NCI-H524 treated with DMSO at 0.1 percent for 48 hours (cell line): ENCODE results near the gene NRK.
"Not testable (repeated sequence)": the region's sequence is repeated elsewhere in the genome, so short reads cannot be mapped to it uniquely, and the experiment has no call there.

Source experiments
- DNase-seq: peaks from one replicate; lab custom pipeline; 2025; lab: John Stamatoyannopoulos, UW

Gene NRK

DNA sequence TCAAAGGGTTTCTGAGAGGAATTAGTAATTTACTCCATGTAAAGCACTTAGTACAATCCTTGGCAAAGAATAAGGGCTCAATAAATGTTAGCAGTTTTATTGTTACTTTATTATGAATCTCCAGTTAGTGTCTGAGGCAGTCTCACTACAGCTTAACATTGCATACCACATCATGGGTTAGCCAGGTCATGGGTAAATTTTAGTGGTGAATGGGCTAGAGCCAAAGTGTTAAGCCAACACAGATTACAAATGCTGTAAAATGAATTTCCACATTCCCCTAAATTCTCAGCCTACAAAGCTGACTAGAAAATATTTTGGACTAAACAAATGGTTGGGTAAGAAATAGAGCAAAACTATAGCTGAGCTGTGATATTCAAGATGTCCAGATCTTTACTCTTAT lies 72.4 kb downstream of the NRK start:
- no peak for DNase-seq

DNA sequence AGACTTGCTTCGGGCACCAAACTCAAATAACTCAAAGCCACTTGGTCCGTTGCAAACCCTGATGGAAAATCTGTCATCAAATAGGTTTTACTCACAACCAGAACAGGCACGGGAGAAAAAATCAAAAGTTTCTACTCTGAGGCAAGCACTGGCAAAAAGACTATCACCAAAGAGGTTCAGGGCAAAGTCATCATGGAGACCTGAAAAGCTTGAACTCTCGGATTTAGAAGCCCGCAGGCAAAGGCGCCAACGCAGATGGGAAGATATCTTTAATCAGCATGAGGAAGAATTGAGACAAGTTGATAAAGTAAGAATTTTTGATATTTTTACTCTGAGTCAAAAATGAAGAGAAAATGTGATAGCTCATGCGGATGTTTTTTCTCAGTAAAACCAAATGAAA lies 87.2 kb downstream of the NRK start:
- no peak for DNase-seq

DNA sequence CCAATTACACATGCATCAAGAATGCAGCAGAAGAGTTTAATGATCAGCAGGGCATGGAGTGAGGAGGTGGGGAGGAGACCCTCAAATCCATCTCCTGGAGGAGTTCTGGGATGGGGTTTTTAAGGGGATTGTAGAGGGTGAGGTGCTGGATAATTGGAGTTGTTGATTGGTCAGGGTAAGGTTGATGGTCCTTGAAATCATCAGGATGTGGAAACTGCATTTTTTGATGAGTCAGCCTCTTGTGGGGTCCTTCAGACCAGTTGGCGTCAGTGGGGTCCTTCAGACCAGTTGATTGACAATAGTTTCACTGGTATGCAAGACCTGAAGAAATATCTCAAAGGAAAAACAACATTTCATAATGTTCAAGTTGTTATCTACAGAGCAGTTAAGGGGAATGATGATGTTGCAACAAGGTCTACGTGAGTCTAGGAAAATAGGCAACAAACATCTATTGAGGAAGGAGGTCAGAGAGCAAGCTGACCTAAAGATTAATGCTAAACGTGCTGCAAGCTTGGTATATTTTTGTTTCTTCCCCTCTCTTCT lies 88.3 kb downstream of the NRK start:
- DNase-seq = no peak

DNA sequence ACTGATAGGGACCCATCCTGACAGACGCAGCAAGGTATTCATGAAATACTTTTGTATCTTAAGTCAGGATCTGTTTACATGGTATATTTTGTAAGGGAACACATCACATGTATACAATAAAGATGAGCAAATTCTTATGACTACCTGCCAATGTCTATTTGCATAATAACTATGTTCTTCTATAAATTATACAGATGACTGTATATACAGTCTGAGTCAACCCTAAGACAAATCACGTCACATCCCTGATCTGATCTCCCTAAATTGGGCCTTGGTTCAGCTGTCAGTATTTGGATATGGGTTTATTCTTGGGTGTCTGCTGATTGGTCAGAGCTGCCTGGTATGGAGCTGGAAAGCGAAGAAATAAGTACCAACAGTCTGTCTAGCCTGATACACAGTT lies 122.9 kb downstream of the NRK start:
- no peak for DNase-seq

DNA sequence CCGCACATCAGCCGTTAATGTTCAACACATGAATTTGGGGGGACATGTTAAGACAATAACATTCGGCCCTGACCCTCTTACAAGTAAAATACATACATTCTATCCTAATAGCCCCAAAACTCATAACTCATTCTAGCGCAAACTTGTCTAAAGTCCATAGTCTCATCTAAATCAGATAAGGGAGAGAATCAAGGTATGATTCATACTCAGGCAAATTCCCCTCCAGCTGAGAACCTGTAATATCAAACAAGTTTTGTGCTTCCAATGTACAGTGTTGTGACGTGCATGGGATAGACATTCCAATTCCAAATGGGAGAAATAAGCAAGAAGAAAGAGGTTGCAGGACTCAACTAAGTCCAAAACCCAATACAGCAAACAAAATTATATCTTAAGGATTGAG lies 147.1 kb downstream of the NRK start:
- no peak for DNase-seq

DNA sequence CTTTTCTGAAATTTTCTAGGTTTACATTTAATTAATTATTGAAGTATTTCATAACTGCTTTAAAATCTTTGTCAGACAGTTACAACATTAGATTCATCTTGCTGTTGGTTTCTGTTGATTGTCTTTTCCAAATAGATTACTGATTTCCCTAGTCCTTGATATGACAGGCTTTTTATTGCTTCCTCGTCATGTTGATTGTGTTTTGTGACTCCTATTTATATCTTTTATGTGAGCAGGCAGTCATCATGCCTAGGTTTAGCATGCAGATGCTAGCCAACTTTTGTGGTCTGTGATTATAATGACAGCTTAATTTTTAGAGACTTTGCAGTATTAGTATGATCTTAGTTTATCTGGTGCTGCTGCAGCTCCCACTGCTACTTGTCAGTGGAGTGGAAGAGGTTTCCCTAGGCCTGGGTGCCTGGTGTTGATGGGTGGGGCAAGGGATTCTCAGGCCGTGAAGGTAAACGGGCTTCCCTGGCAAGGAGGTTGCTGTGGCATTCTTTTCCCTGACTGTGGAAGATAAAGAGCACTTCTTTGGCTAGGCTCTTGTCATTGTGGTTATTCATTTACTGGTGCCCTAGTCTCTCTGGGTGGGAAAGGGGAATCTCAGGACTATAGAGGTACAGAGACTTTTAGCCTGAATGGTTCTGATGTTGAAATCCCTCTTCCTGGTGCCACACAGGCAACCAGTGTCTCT lies 150.5 kb downstream of the NRK start:
- no peak for DNase-seq

DNA sequence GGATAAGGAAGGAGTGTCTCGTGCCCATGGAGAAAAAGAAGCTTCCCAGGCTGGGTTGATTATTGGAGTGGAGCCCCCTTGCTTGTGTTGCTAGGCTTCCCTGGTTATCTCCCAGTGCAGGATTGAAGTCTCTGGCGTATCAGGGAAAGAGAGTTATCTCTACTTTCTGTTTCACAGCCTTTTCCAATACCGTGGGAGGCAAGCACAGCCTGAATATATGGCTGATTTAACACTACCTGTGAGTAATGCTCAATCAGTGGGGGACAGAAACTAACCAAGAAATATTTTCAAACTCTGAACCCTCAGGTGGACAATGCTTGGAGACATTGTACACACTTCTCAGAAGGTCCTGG lies 151.0 kb downstream of the NRK start:
- DNase-seq = no peak

DNA sequence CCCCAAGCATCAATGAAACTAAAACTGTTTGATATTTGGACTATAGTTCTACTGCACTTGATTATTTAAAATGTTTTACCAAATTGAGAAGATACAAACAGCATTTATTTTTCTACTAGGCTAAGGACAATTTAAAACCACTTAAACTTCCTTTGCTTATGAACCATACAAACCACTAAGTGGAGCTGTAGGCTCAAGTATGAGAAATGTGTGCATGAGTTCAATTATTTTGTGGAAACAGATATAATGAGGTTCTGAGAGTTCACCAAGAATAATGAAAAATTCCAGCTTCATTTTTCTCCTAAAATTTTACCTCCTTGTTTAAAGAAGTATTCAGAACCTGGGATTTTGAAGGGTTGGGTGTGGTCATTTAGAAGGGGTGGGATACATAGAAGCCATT lies 153.0 kb downstream of the NRK start:
- no peak for DNase-seq

DNA sequence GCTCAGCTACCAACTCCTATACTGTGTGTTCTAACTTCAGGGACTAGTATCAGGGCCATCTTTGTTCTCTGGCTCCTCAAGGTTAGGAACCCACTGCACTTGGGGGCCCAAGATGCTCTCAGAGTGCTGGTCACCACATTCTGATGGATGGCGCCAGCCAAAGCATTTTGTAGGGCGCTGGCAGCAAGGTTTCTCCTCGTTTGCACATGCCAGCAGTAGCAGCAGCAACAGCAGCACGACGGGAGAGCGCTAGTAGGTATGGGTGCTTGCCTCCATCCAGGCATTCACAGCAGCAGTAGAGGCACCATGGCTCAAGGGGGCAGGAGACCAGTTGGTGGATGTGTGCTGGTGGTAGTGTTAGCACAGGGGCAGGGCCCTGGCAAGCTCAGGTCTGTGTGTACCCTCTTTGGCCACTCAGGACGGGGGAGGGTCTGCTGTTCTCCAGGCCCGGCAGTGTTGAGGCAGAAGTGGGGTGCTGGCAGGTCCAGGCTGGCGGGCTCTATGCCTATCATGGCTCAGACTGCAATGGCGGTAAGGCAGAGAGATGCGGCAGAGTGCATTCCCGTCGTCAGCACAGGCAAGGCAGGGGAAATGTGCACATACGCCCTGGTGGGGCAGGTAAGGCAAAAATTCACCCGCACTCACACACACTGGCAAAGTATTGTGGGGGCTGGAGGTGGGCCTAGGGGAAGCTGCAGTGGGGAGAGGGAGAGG lies 159.6 kb downstream of the NRK start:
- DNase-seq = no peak

- not testable (repeated sequence) for DNase-seq
Measured at GRCh38 chrX:105988487-105988886, 166.1 kb downstream of the NRK start.

DNA sequence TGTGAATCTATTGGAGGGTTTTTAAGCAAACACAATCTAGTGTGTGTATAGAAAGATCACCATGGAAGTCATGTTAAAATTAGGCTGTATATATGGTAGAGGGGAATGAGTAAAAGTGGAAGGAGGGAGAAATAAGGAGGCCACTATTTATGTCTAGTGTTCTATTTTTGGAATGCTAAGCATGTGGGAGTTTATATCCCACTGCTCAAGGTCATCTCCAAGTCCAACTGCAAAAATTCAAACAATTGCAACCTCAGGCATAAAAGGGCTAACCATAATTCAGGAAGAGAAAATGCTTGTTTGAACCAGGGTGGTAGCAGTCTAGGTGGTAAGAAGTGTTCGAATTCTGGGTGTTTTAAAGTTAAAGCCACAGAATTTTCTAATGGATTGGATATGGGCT lies 177.0 kb downstream of the NRK start:
- no peak for DNase-seq

GRCh38 chrX:106000203-106000602 lies 177.9 kb downstream of the NRK start:
- DNase-seq = no peak

GRCh38 chrX:106000609-106001008 lies 178.3 kb downstream of the NRK start:
- DNase-seq = not testable (repeated sequence)

GRCh38 chrX:106005684-106006083 lies 183.3 kb downstream of the NRK start:
- no peak for DNase-seq

GRCh38 chrX:106007815-106008214 lies 185.5 kb downstream of the NRK start:
- DNase-seq = no peak
